MM.1S (cell line): ENCODE results near the gene ENKD1.

ENCODE experiments used
- DNase-seq: peaks from one replicate; pipeline ENCODE4 v3.0.0-alpha.2; 2015
- H2AFZ ChIP-seq: fragments of 300-600 bp; sonication (generic); 2 replicates; pipeline ENCODE4 v1.6.0; 2016; ENCODE audit warnings: antibody characterized with exemption, low read length
- H3F3A ChIP-seq: fragments of 300-600 bp; sonication (generic); 2 replicates; pipeline ENCODE4 v1.6.1; 2016; ENCODE audit warnings: mild to moderate bottlenecking, antibody characterized with exemption, low read length, moderate library complexity, mixed read lengths; ENCODE audit not compliant: insufficient read depth
- H3K27ac ChIP-seq: fragments of 300-600 bp; sonication (generic); 2 replicates; pipeline ENCODE4 v1.5.1; 2016; ENCODE audit warnings: mild to moderate bottlenecking, low read length
- H3K27me3 ChIP-seq: fragments of 300-600 bp; sonication (generic); replicated peaks from 2 replicates; pipeline ENCODE4 v1.6.0; 2016; ENCODE audit warnings: low read length; ENCODE audit not compliant: insufficient read depth
- H3K36me3 ChIP-seq: fragments of 300-600 bp; sonication (generic); replicated peaks from 2 replicates; pipeline ENCODE4 v1.6.1; 2016; ENCODE audit warnings: mild to moderate bottlenecking, low read length, mixed read lengths; ENCODE audit not compliant: insufficient read depth
- H3K4me1 ChIP-seq: fragments of 300-600 bp; sonication (generic); 2 replicates; pipeline ENCODE4 v1.6.1; 2016; ENCODE audit warnings: low read length, mixed read lengths
- H3K4me2 ChIP-seq: fragments of 300-600 bp; sonication (generic); 2 replicates; pipeline ENCODE4 v1.6.0; 2016; ENCODE audit warnings: low read depth, low read length
- H3K4me3 ChIP-seq: fragments of 300-600 bp; sonication (generic); 2 replicates; pipeline ENCODE4 v1.5.1; 2016; ENCODE audit warnings: low read length, mixed read lengths
- H3K79me2 ChIP-seq: fragments of 300-600 bp; sonication (generic); 2 replicates; pipeline ENCODE4 v1.6.1; 2016; ENCODE audit warnings: mixed run types, low read length, mixed read lengths
- H3K9ac ChIP-seq: fragments of 300-600 bp; sonication (generic); 2 replicates; pipeline ENCODE4 v1.6.1; 2016; ENCODE audit warnings: low read length, mixed read lengths
- H3K9me2 ChIP-seq: fragments of 300-600 bp; sonication (generic); replicated peaks from 2 replicates; pipeline ENCODE4 v1.6.1; 2016; ENCODE audit warnings: mild to moderate bottlenecking, low read length, mixed read lengths; ENCODE audit not compliant: insufficient read depth
- H3K9me3 ChIP-seq: fragments of 300-600 bp; sonication (generic); replicated peaks from 2 replicates; pipeline ENCODE4 v1.6.1; 2016; ENCODE audit warnings: mild to moderate bottlenecking, low read length, mixed read lengths; ENCODE audit not compliant: insufficient read depth
- H4K20me1 ChIP-seq: fragments of 300-600 bp; sonication (generic); 2 replicates; pipeline ENCODE4 v1.6.1; 2016; ENCODE audit warnings: mild to moderate bottlenecking, low read length, moderate library complexity, mixed read lengths; ENCODE audit not compliant: insufficient read depth
- EZH2 ChIP-seq: fragments of 300-600 bp; sonication (generic); optimal IDR thresholded peaks from 2 replicates; pipeline ENCODE3; 2017; ENCODE audit warnings: low read depth, mild to moderate bottlenecking, antibody characterized with exemption, low read length, mixed read lengths
- EZH2phosphoT487 ChIP-seq: fragments of 300-600 bp; sonication (generic); IDR thresholded peaks from 2 replicates; pipeline ENCODE4 v1.6.1; 2018; ENCODE audit warnings: antibody characterized with exemption, low read length
- TF ChIP-seq, protein P1 (sequence below): fragments of 300-600 bp; sonication (generic); IDR thresholded peaks from 2 replicates; pipeline ENCODE4 v1.5.1; 2016; ENCODE audit warnings: antibody characterized with exemption, low read length, mixed read lengths

ENKD1 gene

DNA sequence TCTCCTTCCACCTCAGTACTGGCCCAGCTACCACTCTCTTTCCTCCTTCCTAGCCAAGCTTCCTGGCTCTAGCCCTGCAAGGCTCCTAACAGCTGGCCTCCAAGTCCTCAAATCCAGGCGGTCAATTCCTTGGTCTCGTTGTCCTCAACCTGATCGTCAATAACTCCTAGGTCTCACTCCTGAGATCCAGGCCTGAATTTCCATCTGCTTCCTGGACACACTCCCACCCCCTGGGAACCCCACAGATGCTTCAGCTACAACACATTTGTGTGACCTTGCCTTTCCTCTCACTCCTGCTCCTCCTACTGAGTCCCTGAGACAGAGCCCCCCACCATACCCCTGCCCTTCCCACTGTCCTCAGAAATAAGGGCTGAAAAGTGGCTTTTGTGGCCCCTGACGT lies 2.3 kb downstream of the ENKD1 start:
- no peaks in the 10 kb centered on the region for H4K20me1 ChIP-seq
- no peak overlapping the region for H3K9ac ChIP-seq
- no peaks in the 10 kb centered on the region for H3K36me3 ChIP-seq
- no peak overlapping the region for H3K4me2 ChIP-seq
- no peak overlapping the region for H3K4me3 ChIP-seq
- DNase-seq: no peak
- H2AFZ ChIP-seq: no peak overlapping the region
- H3K9me2 ChIP-seq: no peaks in the 10 kb centered on the region
- no peaks in the 10 kb centered on the region for H3K27me3 ChIP-seq
- H3K9me3 ChIP-seq: no peaks in the 10 kb centered on the region
- H3K79me2 ChIP-seq: peaks cover 37% of the 10 kb centered on the region
- H3F3A ChIP-seq: peaks cover 23% of the 10 kb centered on the region
- no peak overlapping the region for H3K27ac ChIP-seq
- H3K4me1 ChIP-seq: peaks cover 28% of the 10 kb centered on the region
- TF ChIP-seq EZH2phosphoT487: no peak
- no peak for TF ChIP-seq EZH2
- TF ChIP-seq, protein P1, sequence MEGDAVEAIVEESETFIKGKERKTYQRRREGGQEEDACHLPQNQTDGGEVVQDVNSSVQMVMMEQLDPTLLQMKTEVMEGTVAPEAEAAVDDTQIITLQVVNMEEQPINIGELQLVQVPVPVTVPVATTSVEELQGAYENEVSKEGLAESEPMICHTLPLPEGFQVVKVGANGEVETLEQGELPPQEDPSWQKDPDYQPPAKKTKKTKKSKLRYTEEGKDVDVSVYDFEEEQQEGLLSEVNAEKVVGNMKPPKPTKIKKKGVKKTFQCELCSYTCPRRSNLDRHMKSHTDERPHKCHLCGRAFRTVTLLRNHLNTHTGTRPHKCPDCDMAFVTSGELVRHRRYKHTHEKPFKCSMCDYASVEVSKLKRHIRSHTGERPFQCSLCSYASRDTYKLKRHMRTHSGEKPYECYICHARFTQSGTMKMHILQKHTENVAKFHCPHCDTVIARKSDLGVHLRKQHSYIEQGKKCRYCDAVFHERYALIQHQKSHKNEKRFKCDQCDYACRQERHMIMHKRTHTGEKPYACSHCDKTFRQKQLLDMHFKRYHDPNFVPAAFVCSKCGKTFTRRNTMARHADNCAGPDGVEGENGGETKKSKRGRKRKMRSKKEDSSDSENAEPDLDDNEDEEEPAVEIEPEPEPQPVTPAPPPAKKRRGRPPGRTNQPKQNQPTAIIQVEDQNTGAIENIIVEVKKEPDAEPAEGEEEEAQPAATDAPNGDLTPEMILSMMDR: no peak

DNA sequence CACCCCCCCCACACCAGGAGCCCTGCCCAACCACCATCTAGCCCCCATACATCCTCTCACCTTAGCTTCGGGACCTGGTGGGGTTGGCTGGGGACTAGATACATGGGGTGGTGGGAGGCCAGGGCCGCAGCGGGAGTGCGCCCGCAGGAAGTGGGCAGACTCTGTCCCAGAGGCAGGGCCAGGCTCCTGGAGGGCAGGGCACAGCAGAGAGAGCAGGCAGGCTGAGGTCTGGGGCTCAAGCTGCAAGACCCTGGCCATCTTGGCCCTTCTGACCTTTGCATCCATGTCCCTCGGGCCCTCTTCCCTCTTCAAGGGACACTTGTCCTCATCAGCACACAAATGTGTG lies 2.7 kb downstream of the ENKD1 start:
- Histone ChIP-seq H2AFZ (no peak overlapping the region), H3K79me2 (peaks cover 41% of the 10 kb centered on the region), H3K27me3 (no peaks in the 10 kb centered on the region), H3K4me2 (no peak overlapping the region), H3K27ac (no peak overlapping the region), H3K36me3 (no peaks in the 10 kb centered on the region), H3K9ac (no peak overlapping the region), H4K20me1 (no peaks in the 10 kb centered on the region), H3K4me1 (peaks cover 32% of the 10 kb centered on the region), H3K4me3 (no peak overlapping the region), H3F3A (peaks cover 23% of the 10 kb centered on the region), H3K9me3 (no peaks in the 10 kb centered on the region), H3K9me2 (no peaks in the 10 kb centered on the region)
- no peak for DNase-seq
- TF ChIP-seq EZH2 (no peak), EZH2phosphoT487 (no peak)
- TF ChIP-seq, protein P1: no peak

DNA sequence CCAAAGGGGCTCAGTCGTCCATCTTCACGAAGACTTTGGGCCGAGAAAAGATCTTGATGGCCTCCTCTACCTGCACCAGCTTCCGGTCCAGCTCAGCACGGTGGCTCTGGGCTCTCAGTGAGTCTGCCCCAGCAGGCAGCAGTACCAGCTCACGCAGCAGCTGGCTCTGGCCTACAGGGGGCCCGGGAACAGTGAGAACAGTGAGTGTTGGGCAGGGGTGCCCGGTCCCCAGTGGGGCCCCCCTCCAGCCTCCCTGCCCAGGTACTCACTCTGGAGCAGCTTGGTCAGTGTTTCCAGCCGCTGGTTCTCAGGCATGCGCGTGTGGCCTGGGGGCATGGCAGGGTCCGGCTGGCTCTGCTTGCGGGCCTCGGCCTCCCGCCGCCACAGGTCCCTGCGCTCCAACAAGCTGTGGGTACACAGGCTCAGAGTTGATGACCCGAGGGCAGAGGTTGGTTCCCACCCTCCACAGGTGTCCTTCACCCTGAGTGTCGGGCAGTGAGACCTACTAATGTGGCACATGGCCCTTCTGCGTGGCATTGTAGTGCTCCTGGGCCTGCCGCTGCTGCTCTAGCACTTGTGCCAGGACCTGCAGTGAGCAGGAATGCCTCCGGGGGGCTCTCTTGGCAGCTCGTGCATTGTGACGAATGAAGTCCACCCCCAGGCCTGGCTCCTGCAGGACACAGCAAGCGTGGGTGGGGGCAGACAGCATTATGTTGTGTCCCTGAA lies 3.2 kb downstream of the ENKD1 start:
- Histone ChIP-seq H3F3A (peaks cover 23% of the 10 kb centered on the region), H3K9ac (no peak overlapping the region), H3K4me1 (peaks cover 28% of the 10 kb centered on the region), H2AFZ (no peak overlapping the region), H3K27me3 (no peaks in the 10 kb centered on the region), H4K20me1 (no peaks in the 10 kb centered on the region), H3K36me3 (no peaks in the 10 kb centered on the region), H3K4me3 (no peak overlapping the region), H3K4me2 (no peak overlapping the region), H3K79me2 (peaks cover 46% of the 10 kb centered on the region), H3K9me3 (no peaks in the 10 kb centered on the region), H3K27ac (no peak overlapping the region), H3K9me2 (no peaks in the 10 kb centered on the region)
- TF ChIP-seq EZH2phosphoT487: no peak
- TF ChIP-seq, protein P1: no peak; the same call in none of the 2 replicates
- DNase-seq: no peak
